Mucosa of stomach (tissue), 1 donor: ENCODE results near the gene RAD23B.

Experiments used
- H3K27me3 ChIP-seq: one replicate; pipeline ENCODE4 v1.7.0; 2013; ENCODE audit warnings: mild to moderate bottlenecking, low read length; ENCODE audit not compliant: control insufficient read depth, insufficient read depth
- H3K36me3 ChIP-seq: one replicate; pipeline ENCODE4 v1.7.0; 2013; ENCODE audit warnings: low read length; ENCODE audit not compliant: control insufficient read depth, insufficient read depth
- H3K4me1 ChIP-seq: one replicate; pipeline ENCODE4 v1.7.0; 2013; ENCODE audit warnings: mild to moderate bottlenecking, low read length; ENCODE audit not compliant: control insufficient read depth, insufficient read depth
- H3K4me3 ChIP-seq: one replicate; pipeline ENCODE4 v1.7.0; 2013; ENCODE audit warnings: low read length
- H3K9ac ChIP-seq: one replicate; pipeline ENCODE4 v1.7.0; 2013; ENCODE audit warnings: mild to moderate bottlenecking, low read length, moderate library complexity
- H3K9me3 ChIP-seq: one replicate; pipeline ENCODE4 v1.7.0; 2013; ENCODE audit warnings: mild to moderate bottlenecking, low read length, moderate library complexity; ENCODE audit not compliant: control insufficient read depth
- donor health status: Pancreatic carcinoma.

Gene RAD23B

GRCh38 chr9:107270580-107270979, 12.5 kb upstream of the RAD23B start:
- Histone ChIP-seq H3K4me3 (no peak overlapping the region), H3K9ac (no peak overlapping the region), H3K4me1 (peaks cover 11% of the 10 kb centered on the region), H3K27me3 (peaks cover 9% of the 10 kb centered on the region), H3K36me3 (no peaks in the 10 kb centered on the region), H3K9me3 (no peaks in the 10 kb centered on the region)

GRCh38 chr9:107273634-107274033, 9.4 kb upstream of the RAD23B start:
- H3K36me3 ChIP-seq: no peaks in the 10 kb centered on the region
- H3K9me3 ChIP-seq: no peaks in the 10 kb centered on the region
- no peak overlapping the region for H3K4me3 ChIP-seq
- H3K9ac ChIP-seq: no peak overlapping the region
- H3K27me3 ChIP-seq: peaks cover 9% of the 10 kb centered on the region
- peaks cover 11% of the 10 kb centered on the region for H3K4me1 ChIP-seq

- peaks cover 11% of the 10 kb centered on the region for H3K4me1 ChIP-seq
- H3K9ac ChIP-seq: no peak overlapping the region
- no peaks in the 10 kb centered on the region for H3K36me3 ChIP-seq
Measured at GRCh38 chr9:107274096-107274495, 9.0 kb upstream of the RAD23B start.

GRCh38 chr9:107274953-107275422, 8.1 kb upstream of the RAD23B start:
- Histone ChIP-seq H3K27me3 (peaks cover 9% of the 10 kb centered on the region), H3K36me3 (no peaks in the 10 kb centered on the region), H3K4me3 (no peak overlapping the region), H3K9ac (no peak overlapping the region), H3K4me1 (peaks cover 7% of the 10 kb centered on the region), H3K9me3 (no peaks in the 10 kb centered on the region)

More at GRCh38 chr9:107274096-107274495, 9.0 kb upstream of the RAD23B start:
- peaks cover 9% of the 10 kb centered on the region for H3K27me3 ChIP-seq
- no peaks in the 10 kb centered on the region for H3K9me3 ChIP-seq
- no peak overlapping the region for H3K4me3 ChIP-seq

GRCh38 chr9:107275530-107275929, 7.5 kb upstream of the RAD23B start:
- H3K9me3 ChIP-seq: no peaks in the 10 kb centered on the region
- no peak overlapping the region for H3K9ac ChIP-seq

GRCh38 chr9:107276966-107277710, 5.9 kb upstream of the RAD23B start:
- Histone ChIP-seq H3K9ac (no peak overlapping the region), H3K27me3 (peaks cover 7% of the 10 kb centered on the region), H3K4me3 (no peak overlapping the region), H3K9me3 (no peaks in the 10 kb centered on the region), H3K36me3 (no peaks in the 10 kb centered on the region), H3K4me1 (peaks cover 3% of the 10 kb centered on the region)

More at GRCh38 chr9:107275530-107275929, 7.5 kb upstream of the RAD23B start:
- peaks cover 3% of the 10 kb centered on the region for H3K4me1 ChIP-seq
- H3K27me3 ChIP-seq: peaks cover 9% of the 10 kb centered on the region
- H3K36me3 ChIP-seq: no peaks in the 10 kb centered on the region
- H3K4me3 ChIP-seq: no peak overlapping the region

- Histone ChIP-seq H3K36me3 (no peaks in the 10 kb centered on the region), H3K4me3 (no peak overlapping the region), H3K27me3 (peaks cover 7% of the 10 kb centered on the region), H3K4me1 (peaks cover 6% of the 10 kb centered on the region), H3K9ac (no peak overlapping the region), H3K9me3 (no peaks in the 10 kb centered on the region)
Measured at GRCh38 chr9:107277801-107278200, 5.3 kb upstream of the RAD23B start.

- no peaks in the 10 kb centered on the region for H3K36me3 ChIP-seq
- peaks cover under 1% of the 10 kb centered on the region for H3K27me3 ChIP-seq
- no peak overlapping the region for H3K9ac ChIP-seq
- H3K4me1 ChIP-seq: peaks cover 6% of the 10 kb centered on the region
- no peaks in the 10 kb centered on the region for H3K9me3 ChIP-seq
- H3K4me3 ChIP-seq: no peak overlapping the region
Measured at GRCh38 chr9:107279086-107279485, 4.0 kb upstream of the RAD23B start.

GRCh38 chr9:107280543-107280942, 2.5 kb upstream of the RAD23B start:
- Histone ChIP-seq H3K4me1 (peaks cover 10% of the 10 kb centered on the region), H3K27me3 (no peaks in the 10 kb centered on the region), H3K9me3 (no peaks in the 10 kb centered on the region), H3K36me3 (no peaks in the 10 kb centered on the region), H3K4me3 (no peak overlapping the region), H3K9ac (no peak overlapping the region)

- Histone ChIP-seq H3K4me1 (peaks cover 17% of the 10 kb centered on the region), H3K36me3 (no peaks in the 10 kb centered on the region), H3K27me3 (no peaks in the 10 kb centered on the region), H3K4me3 (no peak overlapping the region), H3K9ac (no peak overlapping the region), H3K9me3 (no peaks in the 10 kb centered on the region)
Measured at GRCh38 chr9:107281184-107281583, 1.9 kb upstream of the RAD23B start.

- H3K4me1 ChIP-seq: peaks cover 21% of the 10 kb centered on the region
- peak overlapping the region; percentile 44 for H3K4me3 ChIP-seq
- no peaks in the 10 kb centered on the region for H3K36me3 ChIP-seq
- no peaks in the 10 kb centered on the region for H3K27me3 ChIP-seq
- H3K9ac ChIP-seq: peak overlapping the region; percentile 61
- H3K9me3 ChIP-seq: no peaks in the 10 kb centered on the region
Measured at GRCh38 chr9:107281922-107282667, 984 bp upstream of the RAD23B start.
